Thymus (tissue), 11 donors: Measurements from ENCODE around the gene SF3B5. TPM values are rescaled to one million over a fixed set of nuclear protein-coding genes. Genes with fewer than 3 reads are reported as not detected.

Experiments used
- DNase-seq, 9 donors: peaks; one replicate each; pipeline ENCODE4 v3.0.0-alpha.2; 2013; ENCODE audit warnings: low spot score in 9 of 9, low read depth in 6 of 9, missing footprints in 1 of 9
- H3K27ac ChIP-seq, 2 donors: one replicate each; pipeline ENCODE4 v1.5.1; 2013; ENCODE audit warnings: control low read depth in 1 of 2, low read depth in 1 of 2, low read length in 1 of 2, mild to moderate bottlenecking in 1 of 2, moderate library complexity in 1 of 2
- H3K27me3 ChIP-seq, 2 donors: one replicate each; pipeline ENCODE4 v1.5.1; 2013; ENCODE audit warnings: low read length in 1 of 2; ENCODE audit not compliant: control insufficient read depth in 2 of 2, insufficient read depth in 1 of 2
- H3K36me3 ChIP-seq, 2 donors: one replicate each; pipeline ENCODE4 v1.5.1; 2013; ENCODE audit warnings: low read length in 1 of 2, mild to moderate bottlenecking in 1 of 2, moderate library complexity in 1 of 2; ENCODE audit not compliant: control insufficient read depth in 2 of 2, insufficient read depth in 2 of 2
- H3K4me1 ChIP-seq, 2 donors: one replicate each; pipeline ENCODE4 v1.5.1; 2013; ENCODE audit warnings: low read length in 2 of 2; ENCODE audit not compliant: control insufficient read depth in 2 of 2, insufficient read depth in 2 of 2
- H3K4me3 ChIP-seq, 2 donors: one replicate each; pipeline ENCODE4 v1.5.1; 2013; ENCODE audit warnings: low read length in 2 of 2, control low read depth in 1 of 2, mild to moderate bottlenecking in 1 of 2
- H3K9me3 ChIP-seq, 2 donors: one replicate each; pipeline ENCODE4 v1.5.1; 2013; ENCODE audit warnings: low read length in 1 of 2, mild to moderate bottlenecking in 1 of 2; ENCODE audit not compliant: control insufficient read depth in 2 of 2, insufficient read depth in 1 of 2
- WGBS: extraction: QIAGEN DNeasy Blood & Tissue Kit; methylation state at CpG from one replicate; pipeline ENCODE4 v1.1.7; 2013; 5-methylcytosine and 5-hydroxymethylcytosine counted together
- polyA plus RNA-seq: library from polyadenylated mRNA; stranded (reverse); fragments of 200-250 nt; gene quantifications from one replicate; pipeline ENCODE4 v1.2.3, GENCODE V29; 2013
- total RNA-seq: library from RNA; stranded (reverse); fragments of 120-200 nt; gene quantifications from one replicate; pipeline ENCODE4 v1.2.4, GENCODE V29; 2013
- donor health status: healthy.

SF3B5 gene
- total and polyA plus RNA-seq, 2 donors: 176 to 192 TPM

DNA sequence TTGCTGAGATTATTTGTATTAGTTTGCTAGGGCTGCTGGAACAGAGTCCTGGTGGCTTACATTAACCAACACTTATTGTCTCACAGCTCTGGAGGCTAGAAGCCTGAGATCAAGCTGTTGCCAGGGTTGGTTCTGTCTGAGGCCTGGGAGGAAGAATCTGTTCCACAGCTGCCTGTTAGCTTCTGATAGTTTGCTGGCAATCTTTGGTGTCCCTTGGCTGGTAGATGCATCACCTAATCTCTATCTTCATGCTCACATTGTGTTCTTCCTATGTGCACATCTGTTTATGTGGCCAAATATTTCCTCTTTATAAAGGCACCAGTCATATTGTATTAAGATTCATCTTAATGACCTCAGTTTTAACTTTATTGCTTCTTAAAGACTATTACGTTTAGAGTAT, 19.5 kb downstream of the SF3B5 start:
- no peak overlapping the region for H3K4me3 ChIP-seq
- H3K4me1 ChIP-seq: no peaks in the 10 kb centered on the region
- 98% methylated on average over 1 of the region's 1 CpG for WGBS
- H3K27ac ChIP-seq: no peak overlapping the region
- no peaks in the 10 kb centered on the region for H3K27me3 ChIP-seq
- no peaks in the 10 kb centered on the region for H3K9me3 ChIP-seq
- no peaks in the 10 kb centered on the region for H3K36me3 ChIP-seq
- no peak for DNase-seq

DNA sequence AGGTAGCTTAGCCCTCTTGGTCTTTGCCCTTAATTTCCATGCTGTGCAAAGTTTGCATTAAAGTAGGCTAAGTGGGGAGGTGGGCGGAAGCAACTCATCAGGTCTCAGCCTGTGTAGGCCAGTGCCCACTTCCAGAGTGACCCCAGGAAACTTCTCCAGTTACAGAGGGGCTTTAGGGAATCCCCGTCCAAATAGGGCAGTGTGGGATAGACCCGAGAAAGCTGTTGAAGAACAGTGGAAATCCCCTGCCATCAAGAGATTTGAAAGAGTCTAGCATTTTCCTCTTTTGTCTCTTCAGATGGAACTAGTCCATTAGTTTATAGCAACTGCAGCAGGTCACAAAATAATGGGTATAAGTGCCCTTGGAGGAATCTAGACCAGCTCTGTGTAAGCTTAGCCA, 20.2 kb downstream of the SF3B5 start:
- H3K36me3 ChIP-seq: no peaks in the 10 kb centered on the region
- WGBS: 96% methylated on average over 3 of the region's 3 CpGs
- H3K27me3 ChIP-seq: no peaks in the 10 kb centered on the region
- H3K4me1 ChIP-seq: no peaks in the 10 kb centered on the region
- no peak for DNase-seq
- no peaks in the 10 kb centered on the region for H3K9me3 ChIP-seq
- H3K27ac ChIP-seq: no peak overlapping the region
- no peak overlapping the region for H3K4me3 ChIP-seq

DNA sequence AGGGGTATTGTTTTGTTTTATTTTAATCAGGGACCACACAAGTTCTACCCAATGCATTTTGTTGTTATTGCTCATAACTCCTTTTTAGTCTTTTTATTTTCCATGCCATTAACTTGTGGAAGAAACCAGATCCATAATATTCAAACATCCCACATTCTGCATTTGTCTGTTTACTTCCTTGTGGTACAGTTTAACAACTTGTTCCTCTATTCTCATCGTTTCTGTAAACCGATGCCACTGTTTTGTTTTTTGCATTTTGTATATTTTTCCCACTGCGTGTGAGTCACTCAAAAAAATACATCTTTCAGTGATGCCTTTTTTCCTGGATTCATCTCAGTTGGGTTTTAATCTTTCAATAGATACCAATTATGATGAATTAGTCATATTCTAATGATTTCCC, 22.3 kb downstream of the SF3B5 start:
- no peak overlapping the region for H3K27ac ChIP-seq
- DNase-seq: no peak
- no peak overlapping the region for H3K4me3 ChIP-seq
- H3K36me3 ChIP-seq: no peaks in the 10 kb centered on the region
- whole genome bisulfite sequencing: 64% methylated on average over 3 of the region's 3 CpGs
- H3K27me3 ChIP-seq: no peaks in the 10 kb centered on the region
- H3K9me3 ChIP-seq: no peaks in the 10 kb centered on the region
- H3K4me1 ChIP-seq: no peaks in the 10 kb centered on the region

DNA sequence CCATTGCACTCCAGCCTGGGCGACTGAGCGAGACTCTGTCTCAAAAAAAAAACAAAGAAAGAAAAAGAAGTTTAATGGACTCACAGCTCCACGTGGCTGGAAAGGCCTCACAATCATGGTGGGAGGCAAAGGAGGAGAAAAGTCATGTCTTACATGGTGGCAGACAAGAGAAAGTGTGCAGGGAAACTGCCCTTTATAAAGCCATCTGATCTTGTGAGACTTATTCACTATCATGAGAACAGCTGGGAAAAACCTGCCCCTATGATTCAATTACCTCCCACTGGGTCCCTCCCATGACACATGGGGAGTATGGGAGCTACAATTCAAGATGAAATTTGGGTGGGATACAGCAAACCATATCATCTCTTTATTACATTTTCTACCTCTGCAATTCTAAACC, 25.9 kb downstream of the SF3B5 start:
- Histone ChIP-seq H3K4me3 (no peak overlapping the region), H3K4me1 (peaks cover 0 to 10% of the 10 kb centered on the region in 2 donors), H3K36me3 (no peaks in the 10 kb centered on the region), H3K27me3 (peaks cover 2 to 12% of the 10 kb centered on the region in 2 donors), H3K27ac (no peak overlapping the region), H3K9me3 (no peaks in the 10 kb centered on the region)
- no peak for DNase-seq
- 89% methylated on average over 3 of the region's 3 CpGs for WGBS

DNA sequence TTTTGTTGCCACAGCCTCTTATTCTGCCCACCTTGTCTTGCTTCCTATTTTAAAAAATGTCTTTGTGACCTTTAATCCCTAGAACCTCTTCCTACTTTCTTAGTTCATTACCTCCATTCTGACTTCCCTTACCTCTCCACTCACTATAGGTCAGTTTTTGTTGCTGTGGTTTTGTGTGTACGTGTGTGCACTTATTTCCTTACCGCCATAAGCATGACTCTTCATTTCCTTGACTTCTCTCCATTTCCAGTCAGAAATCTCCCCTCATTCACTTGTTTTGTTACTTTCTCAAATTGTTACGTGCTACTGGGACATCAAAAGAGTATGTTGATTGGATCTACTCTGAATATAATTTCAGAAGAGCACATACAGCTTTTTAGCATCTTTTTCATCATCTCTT, 26.6 kb downstream of the SF3B5 start:
- H3K36me3 ChIP-seq: no peaks in the 10 kb centered on the region
- peaks cover 0 to 12% of the 10 kb centered on the region in 2 donors for H3K4me1 ChIP-seq
- no peak for DNase-seq
- 82% methylated on average over 3 of the region's 3 CpGs for WGBS
- no peak overlapping the region for H3K27ac ChIP-seq
- no peak overlapping the region for H3K4me3 ChIP-seq
- H3K9me3 ChIP-seq: no peaks in the 10 kb centered on the region
- H3K27me3 ChIP-seq: peaks cover 2 to 16% of the 10 kb centered on the region in 2 donors

DNA sequence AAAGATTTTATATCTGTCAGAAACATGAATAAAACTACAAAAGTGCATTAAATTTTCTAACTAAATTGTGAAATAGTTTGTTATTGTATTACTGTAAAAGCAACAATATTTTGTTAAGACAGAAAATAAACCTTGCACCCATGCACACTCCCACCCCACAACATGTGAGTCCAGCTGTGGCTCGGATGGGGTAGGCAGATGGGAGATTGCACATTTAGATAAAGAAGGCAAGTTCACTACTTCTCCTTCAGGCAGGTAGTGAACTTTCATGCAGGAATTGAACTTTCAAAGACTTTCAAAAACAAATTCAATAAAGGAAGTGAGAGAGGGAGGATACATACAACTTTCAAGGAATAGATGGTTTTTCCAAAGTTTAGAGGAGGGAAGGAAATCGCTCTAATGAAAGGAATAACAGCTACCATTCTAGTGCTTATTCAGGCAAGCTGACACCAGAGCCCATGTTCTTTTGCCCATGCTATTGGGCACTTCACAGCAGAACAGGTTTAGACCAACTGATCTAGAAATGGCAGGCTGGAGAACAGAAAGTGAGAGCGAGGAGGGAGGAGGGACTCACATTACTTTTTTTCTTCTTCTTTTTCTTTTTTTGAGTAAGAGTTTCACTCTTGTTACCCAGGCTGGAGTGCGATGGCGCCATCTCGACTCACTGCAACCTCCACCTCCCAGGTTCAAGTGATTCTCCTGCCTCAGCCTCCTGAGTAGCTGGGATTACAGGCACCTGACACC, 28.5 kb downstream of the SF3B5 start:
- no peaks in the 10 kb centered on the region for H3K9me3 ChIP-seq
- H3K4me1 ChIP-seq: peaks cover 7 to 25% of the 10 kb centered on the region in 2 donors
- H3K27me3 ChIP-seq: peaks cover 2 to 25% of the 10 kb centered on the region in 2 donors
- no peaks in the 10 kb centered on the region for H3K36me3 ChIP-seq
- H3K27ac ChIP-seq: no peak overlapping the region
- peak in 1 of 9 donors; percentile 12 for DNase-seq
- no peak overlapping the region for H3K4me3 ChIP-seq
- WGBS: 80% methylated on average over 6 of the region's 6 CpGs

DNA sequence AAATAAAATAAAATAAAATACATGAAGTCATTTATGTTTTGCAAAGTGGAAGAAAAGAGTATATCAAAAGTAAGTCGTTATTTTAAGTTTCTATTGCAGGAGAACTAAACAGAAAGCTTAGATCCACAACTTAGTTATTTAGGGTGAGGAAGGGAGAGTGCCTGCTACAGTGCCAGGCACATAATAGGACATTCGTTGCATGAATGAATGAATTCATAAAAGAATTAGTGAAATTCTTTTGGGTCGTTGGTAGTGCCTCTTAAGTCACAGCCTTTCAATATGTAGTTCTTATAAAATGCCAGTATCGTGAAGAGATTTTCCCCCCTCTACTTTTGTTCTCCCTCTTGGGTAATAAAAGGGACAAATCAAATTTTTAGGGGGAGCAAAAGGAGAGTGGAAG, 29.1 kb downstream of the SF3B5 start:
- H3K36me3 ChIP-seq: no peaks in the 10 kb centered on the region
- peaks cover 7 to 25% of the 10 kb centered on the region in 2 donors for H3K4me1 ChIP-seq
- no peak for DNase-seq
- peaks cover 2 to 25% of the 10 kb centered on the region in 2 donors for H3K27me3 ChIP-seq
- 93% methylated on average over 4 of the region's 4 CpGs for WGBS
- H3K9me3 ChIP-seq: no peaks in the 10 kb centered on the region
- H3K4me3 ChIP-seq: no peak overlapping the region
- H3K27ac ChIP-seq: no peak overlapping the region

DNA sequence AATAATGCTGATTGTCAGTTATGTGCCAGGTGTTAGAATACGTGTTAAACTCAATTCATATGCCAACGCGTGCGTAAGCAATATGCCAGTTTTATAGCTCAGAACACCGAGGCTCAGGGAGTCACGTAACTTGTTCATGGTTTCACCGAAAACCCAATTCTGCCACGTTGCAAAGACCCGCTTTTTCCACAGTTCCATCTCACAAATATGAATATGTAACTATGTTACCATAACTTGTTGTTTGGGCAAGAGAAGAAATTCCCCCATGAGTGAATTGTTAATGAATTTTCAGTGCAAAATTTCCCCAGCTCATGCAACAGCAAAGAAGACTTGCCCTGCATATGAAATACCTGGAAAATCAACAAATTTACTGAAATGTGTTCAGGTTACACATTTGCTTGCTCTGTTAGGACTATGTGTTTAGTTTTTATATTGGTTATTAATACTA, 30.1 kb downstream of the SF3B5 start:
- H3K9me3 ChIP-seq: no peaks in the 10 kb centered on the region
- H3K36me3 ChIP-seq: no peaks in the 10 kb centered on the region
- no peak overlapping the region for H3K27ac ChIP-seq
- H3K4me1 ChIP-seq: peaks cover 7 to 25% of the 10 kb centered on the region in 2 donors
- no peak for DNase-seq
- 76% methylated on average over 9 of the region's 9 CpGs for WGBS
- peak overlapping the region in 1 of 2 donors; percentile 74 for H3K4me3 ChIP-seq
- peaks cover 2 to 25% of the 10 kb centered on the region in 2 donors for H3K27me3 ChIP-seq

DNA sequence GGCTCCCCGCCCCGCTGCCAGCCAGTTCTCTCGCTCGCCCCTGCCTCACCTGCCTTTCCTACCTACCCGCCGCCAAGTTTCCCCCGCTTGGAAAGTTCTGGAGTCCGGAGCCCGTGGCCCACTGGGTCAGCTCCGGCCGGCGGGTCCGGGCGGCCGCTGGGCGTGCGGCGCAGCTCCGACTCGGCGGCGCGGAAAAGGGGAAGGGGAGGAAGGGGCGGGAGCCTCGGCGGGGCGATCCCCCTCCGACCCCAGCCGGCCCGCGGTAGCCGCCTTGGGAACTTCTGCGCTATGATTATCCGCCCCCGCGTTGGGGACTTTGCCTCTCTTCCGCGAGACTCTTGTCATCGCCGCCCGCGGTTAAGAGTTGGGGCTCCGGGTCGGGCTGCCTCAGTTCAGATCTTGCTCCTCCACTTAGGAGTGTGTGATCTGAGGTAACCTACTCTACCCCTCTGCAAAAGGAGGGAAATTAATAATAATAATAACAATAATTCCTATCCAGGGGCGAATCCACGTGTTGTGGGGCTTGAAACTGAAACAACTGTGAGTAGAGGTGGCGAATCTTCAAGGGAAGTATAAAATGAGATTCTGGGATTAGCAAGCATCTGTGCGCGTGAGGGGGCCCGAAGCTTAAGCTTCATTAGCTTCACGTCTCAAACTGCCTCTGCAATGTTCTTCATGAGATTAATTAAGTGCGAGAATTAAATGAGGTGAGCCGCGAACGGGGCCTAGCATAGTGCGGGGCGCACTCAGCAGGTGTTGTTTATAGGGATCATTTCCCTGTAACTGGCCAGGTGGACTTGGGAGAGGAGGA, 30.8 kb downstream of the SF3B5 start:
- peaks cover 2 to 25% of the 10 kb centered on the region in 2 donors for H3K27me3 ChIP-seq
- peaks cover 7 to 25% of the 10 kb centered on the region in 2 donors for H3K4me1 ChIP-seq
- WGBS: 5% methylated on average over 57 of the region's 57 CpGs
- DNase-seq: peak in 6 of 9 donors; percentile 15 to 64 (median 26)
- H3K4me3 ChIP-seq: peak overlapping the region; percentile 74 to 87
- H3K9me3 ChIP-seq: no peaks in the 10 kb centered on the region
- H3K27ac ChIP-seq: peak overlapping the region in 1 of 2 donors; percentile 86
- H3K36me3 ChIP-seq: no peaks in the 10 kb centered on the region
